Subcutaneous adipose tissue (tissue), 4 donors: ENCODE measurements around the gene NAB1. TPM values are rescaled to one million over a fixed set of nuclear protein-coding genes. Genes with fewer than 3 reads are reported as not detected.

Experiments
- CTCF ChIP-seq: fragments of 450-650 bp; IDR thresholded peaks from one replicate; pipeline ENCODE4 v1.5.1; 2016; ENCODE audit warnings: low read depth, mild to moderate bottlenecking, control low read depth, antibody characterized with exemption, moderate library complexity
- total RNA-seq, 4 donors: library from RNA; depleted of rRNA; stranded (reverse); fragments of >200 nt; gene quantifications; one replicate each; pipeline ENCODE4 v1.1.0, GENCODE V29; 2016

The NAB1 gene
- total RNA-seq, 4 donors from 2014 or later = 45.2 to 60.1 (median 56.3) TPM

DNA sequence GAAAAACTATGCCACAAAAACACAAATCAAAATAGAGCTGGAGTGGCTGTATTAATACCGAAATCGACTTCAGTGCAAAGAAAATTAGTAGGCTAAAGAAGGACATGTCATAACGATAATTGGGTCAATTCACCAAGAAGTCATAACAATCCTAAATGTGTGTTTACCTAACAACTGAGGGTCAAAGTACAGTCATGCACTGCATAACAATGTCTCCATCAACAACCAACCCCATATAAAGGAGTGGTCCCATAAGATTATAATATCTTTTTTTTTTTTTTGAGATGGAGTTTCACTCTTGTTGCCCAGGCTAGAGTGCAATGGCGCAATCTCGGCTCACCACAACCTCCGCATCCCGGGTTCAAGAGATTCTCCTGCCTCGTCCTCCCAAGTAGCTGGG lies 87.5 kb downstream of the NAB1 start:
- TF ChIP-seq CTCF = no peak

GRCh38 chr2:190740449-190740848 lies 91.6 kb downstream of the NAB1 start:
- no peak for TF ChIP-seq CTCF

Other genes starting within 250 kb of the NAB1 start
- 10 to 100 TPM; 24.2 to 47.5 (median 42.0) TPM for gene MFSD6, start 240.7 kb upstream of the NAB1 start, total RNA-seq
- 1 to 10 TPM; 5.1 to 9.0 (median 7.3) TPM for gene NEMP2, start 114.4 kb upstream of the NAB1 start, total RNA-seq
- gene GLS, start 231.7 kb downstream of the NAB1 start, total RNA-seq = 100 to 1,000 TPM; 111 to 139 (median 129) TPM